OCI-LY3 (cell line): ENCODE results near the gene SARS1.

ENCODE experiments used
- EZH2phosphoT487 ChIP-seq: fragments of 200-600 bp; shearing (Covaris generic); IDR thresholded peaks from 2 replicates; pipeline ENCODE4 v1.6.1; 2018; ENCODE audit warnings: antibody characterized with exemption, mixed run types, low read depth
- TF ChIP-seq, protein P1 (sequence below): fragments of 200-600, 300-600 bp; sonication (generic); IDR thresholded peaks from 2 replicates; pipeline ENCODE4 v1.5.1; 2014; ENCODE audit warnings: antibody characterized with exemption, low read length, low read depth

DNA sequence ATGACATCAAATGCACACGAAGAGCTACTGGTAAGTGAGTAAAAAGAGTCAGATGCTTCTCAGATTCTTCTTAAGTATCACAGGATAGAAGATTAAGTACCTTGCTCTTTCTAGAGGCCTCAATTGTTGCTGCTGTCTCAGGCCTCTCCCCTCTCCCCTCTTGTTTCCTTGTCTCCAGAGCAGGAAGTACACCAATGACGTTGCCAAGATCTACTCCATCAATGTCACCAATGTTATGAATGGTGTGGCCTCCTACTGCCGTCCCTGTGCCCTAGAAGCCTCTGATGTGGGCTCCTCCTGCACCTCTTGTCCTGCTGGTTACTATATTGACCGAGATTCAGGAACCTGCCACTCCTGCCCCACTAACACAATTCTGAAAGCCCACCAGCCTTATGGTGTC lies 21.3 kb upstream of the SARS1 start:
- TF ChIP-seq, protein P1, sequence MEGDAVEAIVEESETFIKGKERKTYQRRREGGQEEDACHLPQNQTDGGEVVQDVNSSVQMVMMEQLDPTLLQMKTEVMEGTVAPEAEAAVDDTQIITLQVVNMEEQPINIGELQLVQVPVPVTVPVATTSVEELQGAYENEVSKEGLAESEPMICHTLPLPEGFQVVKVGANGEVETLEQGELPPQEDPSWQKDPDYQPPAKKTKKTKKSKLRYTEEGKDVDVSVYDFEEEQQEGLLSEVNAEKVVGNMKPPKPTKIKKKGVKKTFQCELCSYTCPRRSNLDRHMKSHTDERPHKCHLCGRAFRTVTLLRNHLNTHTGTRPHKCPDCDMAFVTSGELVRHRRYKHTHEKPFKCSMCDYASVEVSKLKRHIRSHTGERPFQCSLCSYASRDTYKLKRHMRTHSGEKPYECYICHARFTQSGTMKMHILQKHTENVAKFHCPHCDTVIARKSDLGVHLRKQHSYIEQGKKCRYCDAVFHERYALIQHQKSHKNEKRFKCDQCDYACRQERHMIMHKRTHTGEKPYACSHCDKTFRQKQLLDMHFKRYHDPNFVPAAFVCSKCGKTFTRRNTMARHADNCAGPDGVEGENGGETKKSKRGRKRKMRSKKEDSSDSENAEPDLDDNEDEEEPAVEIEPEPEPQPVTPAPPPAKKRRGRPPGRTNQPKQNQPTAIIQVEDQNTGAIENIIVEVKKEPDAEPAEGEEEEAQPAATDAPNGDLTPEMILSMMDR: no peak
- TF ChIP-seq EZH2phosphoT487: no peak
